K562 (cell line): ENCODE results near the gene XPNPEP1. TPM values are rescaled to one million over a fixed set of nuclear protein-coding genes. Genes with fewer than 3 reads are reported as not detected.

Experiments used
- ATAC-seq: fragments of 200-7000 bp; cut with Tn5 transposase; 3 replicates; pipeline ENCODE4 v1.9.1; 2020; ENCODE audit warnings: moderate library complexity
- BruUV-seq: library from RNA; stranded (reverse); fragments of 400-500 nt; replicated peaks from 2 replicates; lab custom pipeline; 2021; lab: Mats Ljungman, UMichigan
- CTCF ChIA-PET: fragments of 300-600 bp; formaldehyde crosslinking; extraction: SDS; loops from one replicate; lab custom pipeline; 2021; ENCODE audit warnings: low intra/inter-chr PET ratio; lab: Yijun Ruan, JAX
- POLR2A ChIA-PET: fragments of 300-600, 350-650 bp; sonication (Branson Sonifier 250); formaldehyde crosslinking; extraction: SDS; loops from one replicate; lab custom pipeline; 2021; ENCODE audit warnings: antibody characterized with exemption, inconsistent platforms; lab: Yijun Ruan, JAX
- DNase-seq, 4 experiments: peaks; one replicate each; pipeline versions ENCODE4 v3.0.0 to v3.0.0-alpha.2; 2011 to 2018; ENCODE audit warnings: low spot score in 3 of 4, mixed read lengths in 3 of 4; ENCODE audit errors: extremely low read depth in 1 of 4
- FAIRE-seq: peaks from 2 replicates; lab custom pipeline; 2011; peaks lifted over from hg19 to GRCh38; lab: Jason Lieb, UNC
- H2AFZ ChIP-seq: 2 replicates; pipeline ENCODE4 v1.6.0; 2011; ENCODE audit warnings: low read depth, low read length, control low read depth, inconsistent platforms
- H3K27ac ChIP-seq: fragments of 200-600 bp; 3 replicates; pipeline ENCODE4 v1.8.0; 2011; ENCODE audit warnings: low read depth, mild to moderate bottlenecking, control low read depth, inconsistent platforms, low read length, moderate library complexity, mixed read lengths; ENCODE audit errors: extremely low read depth
- H3K27me3 ChIP-seq, 2 experiments: fragments of 300-600 bp in 1 of 2; 2 replicates in 1 of 2; 3 replicates in 1 of 2; pipeline versions ENCODE4 v1.6.0 to v1.8.0; 2011; ENCODE audit warnings: inconsistent platforms in 2 of 2, low read length in 2 of 2, mild to moderate bottlenecking in 1 of 2, mixed read lengths in 1 of 2, moderate library complexity in 1 of 2; ENCODE audit not compliant: control insufficient read depth in 2 of 2, insufficient read depth in 2 of 2
- H3K36me3 ChIP-seq: fragments of 300-600 bp; 3 replicates; pipeline ENCODE4 v1.8.0; 2011; ENCODE audit warnings: mild to moderate bottlenecking, low read length, inconsistent platforms; ENCODE audit not compliant: control insufficient read depth, insufficient read depth
- H3K4me1 ChIP-seq, 2 experiments: fragments of 200-600 bp in 1 of 2; replicated peaks in 1 of 2; 2 replicates in 1 of 2; 3 replicates in 1 of 2; pipeline versions ENCODE4 v1.5.1 to v1.8.0; 2011; ENCODE audit warnings: inconsistent platforms in 2 of 2, low read length in 2 of 2, mild to moderate bottlenecking in 1 of 2, mixed read lengths in 1 of 2, moderate library complexity in 1 of 2; ENCODE audit not compliant: control insufficient read depth in 2 of 2, insufficient read depth in 2 of 2
- H3K4me2 ChIP-seq: 2 replicates; pipeline ENCODE4 v1.6.1; 2011; ENCODE audit warnings: low read length, control low read depth, inconsistent platforms, mixed read lengths; ENCODE audit not compliant: insufficient read depth
- H3K4me3 ChIP-seq: fragments of 200-600 bp; sonication (generic), shearing (Covaris generic); 2 replicates; pipeline ENCODE4 v1.5.1; 2016; ENCODE audit warnings: control low read depth, inconsistent platforms
- H3K79me2 ChIP-seq: fragments of 200-600 bp; 3 replicates; pipeline ENCODE4 v1.8.0; 2011; ENCODE audit warnings: low read length, inconsistent platforms; ENCODE audit not compliant: control insufficient read depth, insufficient read depth
- H3K9ac ChIP-seq, 2 experiments: 2 replicates each; pipeline versions ENCODE4 v1.6.0 to v1.6.1; 2011; ENCODE audit warnings: low read depth in 2 of 2, low read length in 2 of 2, control low read depth in 1 of 2, inconsistent platforms in 1 of 2, mild to moderate bottlenecking in 1 of 2, mixed read lengths in 1 of 2; ENCODE audit not compliant: insufficient read depth in 1 of 2
- H3K9me1 ChIP-seq: one replicate; pipeline ENCODE4 v1.6.0; 2011; ENCODE audit warnings: inconsistent platforms, mild to moderate bottlenecking, low read length, moderate library complexity; ENCODE audit not compliant: control insufficient read depth, insufficient read depth
- H3K9me3 ChIP-seq: replicated peaks from 2 replicates; pipeline ENCODE4 v1.5.1; 2011; ENCODE audit warnings: low read depth, low read length, inconsistent platforms; ENCODE audit not compliant: control insufficient read depth, insufficient read depth
- H4K20me1 ChIP-seq: replicated peaks from 2 replicates; pipeline ENCODE4 v1.6.1; 2011; ENCODE audit warnings: low read length, inconsistent platforms, mixed read lengths; ENCODE audit not compliant: control insufficient read depth, insufficient read depth
- SIRT6 ChIP-seq: IDR thresholded peaks from one replicate; pipeline ENCODE4 v1.6.1; 2012; ENCODE audit warnings: low read depth, mild to moderate bottlenecking, control low read depth, inconsistent platforms, low read length, moderate library complexity
- WGBS: fragments of 100-300 bp; shearing (Covaris generic); methylation state at CpG from one replicate; pipeline ENCODE4 v1.1.6; 2016; ENCODE audit warnings: low coverage, mixed read lengths; ENCODE audit not compliant: insufficient coverage; ENCODE audit errors: missing lambda C conversion rate; 5-methylcytosine and 5-hydroxymethylcytosine counted together
- in situ Hi-C: fragments of 300-500 bp; cut with MboI; formaldehyde crosslinking; loops from 4 replicates; pipeline ENCODE4 v1.15.0; 2018; ENCODE audit warnings: inconsistent platforms, mixed read lengths
- intact Hi-C: fragments of 100-400 bp; cut with micrococcal nuclease; formaldehyde crosslinking; loops from 2 replicates; pipeline ENCODE4 v1.14.2; 2022
- polyA plus RNA-seq, 8 experiments: library from polyadenylated mRNA; depleted of rRNA in 4 of 8; stranded (reverse) in 5 of 8; unstranded in 3 of 8; fragments of >200 nt; fragmentation: Nextera tagmentation in 2 of 8; fragmentation: Illumina TruSeq in 1 of 8; extraction: Ambion mirVana in 2 of 8; extraction: Trizol in 1 of 8; gene quantifications; 2 replicates each; pipeline versions ENCODE4 v1.2.1 to v1.2.3, GENCODE V29; 2011 to 2014; ENCODE audit warnings: inconsistent platforms in 1 of 8, missing spikeins in 1 of 8
- total RNA-seq, 7 experiments: library from RNA; depleted of rRNA in 6 of 7; stranded (reverse); fragments of >200 nt in 6 of 7; fragmentation: Illumina TruSeq in 2 of 7; extraction: Trizol in 2 of 7; gene quantifications; 2 replicates each; pipeline versions ENCODE4 v1.2.1 to v1.2.3, GENCODE V29; 2011 to 2021; ENCODE audit warnings: low replicate concordance in 1 of 7
- TF ChIP-seq, protein P1 (sequence below): sonication (generic); formaldehyde crosslinking; IDR thresholded peaks from 2 replicates; pipeline ENCODE4 v1.8.0; 2023; ENCODE audit warnings: mild to moderate bottlenecking, missing genetic modification reagents

The XPNPEP1 gene
- total and polyA plus RNA-seq, 9 of the 15 experiments (the other 6 are each of a cell fraction or from before 2014, with no cell fraction given) = 24.2 to 93.5 (median 40.1) TPM

DNA sequence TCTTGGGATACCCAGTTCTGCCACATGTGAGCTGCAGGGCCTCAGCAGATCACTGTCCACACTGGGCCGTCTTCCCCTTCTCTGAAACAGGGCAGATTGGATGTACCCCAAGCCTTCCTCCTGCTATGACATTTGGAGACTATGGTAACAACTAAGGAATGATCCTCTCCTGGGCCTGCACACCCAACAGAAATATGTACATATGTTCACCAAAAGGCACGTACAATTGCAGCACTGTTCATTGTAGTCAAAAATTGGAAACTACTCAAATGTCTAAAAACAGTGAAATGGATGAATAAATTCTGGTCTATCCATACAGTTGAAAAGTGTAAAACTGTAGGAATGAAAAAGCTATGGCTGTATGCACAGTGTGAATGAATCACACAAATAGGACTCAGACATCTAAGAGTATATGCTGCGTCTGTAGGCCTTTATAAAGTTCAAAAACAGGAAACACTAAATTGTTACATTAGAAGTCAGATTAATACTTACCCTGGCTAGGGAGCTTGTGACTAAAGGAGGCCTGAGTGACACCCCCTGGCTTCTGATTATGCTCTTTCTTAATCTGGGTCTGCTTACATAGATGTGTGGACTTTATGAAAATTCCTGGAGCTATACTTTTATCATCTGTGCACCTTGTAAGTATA is 16.1 kb upstream of the XPNPEP1 start:
- Histone ChIP-seq H3K27ac (no peak overlapping the region), H3K79me2 (no peaks in the 10 kb centered on the region), H3K4me1 (peaks cover 0 to 7% of the 10 kb centered on the region in 2 experiments; a peak in 3 of 5 replicates), H3K36me3 (no peaks in the 10 kb centered on the region), H3K9me1 (no peaks in the 10 kb centered on the region), H3K4me3 (no peak overlapping the region), H3K4me2 (no peak overlapping the region), H4K20me1 (no peaks in the 10 kb centered on the region), H3K9me3 (no peaks in the 10 kb centered on the region), H3K27me3 (no peaks in the 10 kb centered on the region), H3K9ac (no peak overlapping the region), H2AFZ (no peak overlapping the region)
- no peak for TF ChIP-seq SIRT6
- TF ChIP-seq, protein P1, sequence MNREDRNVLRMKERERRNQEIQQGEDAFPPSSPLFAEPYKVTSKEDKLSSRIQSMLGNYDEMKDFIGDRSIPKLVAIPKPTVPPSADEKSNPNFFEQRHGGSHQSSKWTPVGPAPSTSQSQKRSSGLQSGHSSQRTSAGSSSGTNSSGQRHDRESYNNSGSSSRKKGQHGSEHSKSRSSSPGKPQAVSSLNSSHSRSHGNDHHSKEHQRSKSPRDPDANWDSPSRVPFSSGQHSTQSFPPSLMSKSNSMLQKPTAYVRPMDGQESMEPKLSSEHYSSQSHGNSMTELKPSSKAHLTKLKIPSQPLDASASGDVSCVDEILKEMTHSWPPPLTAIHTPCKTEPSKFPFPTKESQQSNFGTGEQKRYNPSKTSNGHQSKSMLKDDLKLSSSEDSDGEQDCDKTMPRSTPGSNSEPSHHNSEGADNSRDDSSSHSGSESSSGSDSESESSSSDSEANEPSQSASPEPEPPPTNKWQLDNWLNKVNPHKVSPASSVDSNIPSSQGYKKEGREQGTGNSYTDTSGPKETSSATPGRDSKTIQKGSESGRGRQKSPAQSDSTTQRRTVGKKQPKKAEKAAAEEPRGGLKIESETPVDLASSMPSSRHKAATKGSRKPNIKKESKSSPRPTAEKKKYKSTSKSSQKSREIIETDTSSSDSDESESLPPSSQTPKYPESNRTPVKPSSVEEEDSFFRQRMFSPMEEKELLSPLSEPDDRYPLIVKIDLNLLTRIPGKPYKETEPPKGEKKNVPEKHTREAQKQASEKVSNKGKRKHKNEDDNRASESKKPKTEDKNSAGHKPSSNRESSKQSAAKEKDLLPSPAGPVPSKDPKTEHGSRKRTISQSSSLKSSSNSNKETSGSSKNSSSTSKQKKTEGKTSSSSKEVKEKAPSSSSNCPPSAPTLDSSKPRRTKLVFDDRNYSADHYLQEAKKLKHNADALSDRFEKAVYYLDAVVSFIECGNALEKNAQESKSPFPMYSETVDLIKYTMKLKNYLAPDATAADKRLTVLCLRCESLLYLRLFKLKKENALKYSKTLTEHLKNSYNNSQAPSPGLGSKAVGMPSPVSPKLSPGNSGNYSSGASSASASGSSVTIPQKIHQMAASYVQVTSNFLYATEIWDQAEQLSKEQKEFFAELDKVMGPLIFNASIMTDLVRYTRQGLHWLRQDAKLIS (CRISPR knock-in tag) = no peak
- WGBS = 54% methylated on average over 2 of the region's 3 CpGs
- intact Hi-C loops (no loop called here), in situ Hi-C loops (no loop called here)
- DNase-seq = no peak
- no peak for FAIRE-seq
- no TSS peak for BruUV-seq
- CTCF ChIA-PET = no interaction called here
- POLR2A ChIA-PET = interaction anchor here (0.6 to 1.1 kb wide), 2 partner anchors 14 to 767 kb away, joined by 3 to 4 read pairs; no protein-coding TSS in a partner anchor
- no peak for ATAC-seq
